Putamen (tissue), 1 donor: ENCODE measurements around the gene PLEKHN1.
A peak's percentile ranks its signal among the peaks of the same experiment; 100 is the strongest.

Source experiments
- DNase-seq: peaks from one replicate; pipeline ENCODE4 v3.0.0-alpha.2; 2016; ENCODE audit warnings: low spot score

Gene PLEKHN1

DNA sequence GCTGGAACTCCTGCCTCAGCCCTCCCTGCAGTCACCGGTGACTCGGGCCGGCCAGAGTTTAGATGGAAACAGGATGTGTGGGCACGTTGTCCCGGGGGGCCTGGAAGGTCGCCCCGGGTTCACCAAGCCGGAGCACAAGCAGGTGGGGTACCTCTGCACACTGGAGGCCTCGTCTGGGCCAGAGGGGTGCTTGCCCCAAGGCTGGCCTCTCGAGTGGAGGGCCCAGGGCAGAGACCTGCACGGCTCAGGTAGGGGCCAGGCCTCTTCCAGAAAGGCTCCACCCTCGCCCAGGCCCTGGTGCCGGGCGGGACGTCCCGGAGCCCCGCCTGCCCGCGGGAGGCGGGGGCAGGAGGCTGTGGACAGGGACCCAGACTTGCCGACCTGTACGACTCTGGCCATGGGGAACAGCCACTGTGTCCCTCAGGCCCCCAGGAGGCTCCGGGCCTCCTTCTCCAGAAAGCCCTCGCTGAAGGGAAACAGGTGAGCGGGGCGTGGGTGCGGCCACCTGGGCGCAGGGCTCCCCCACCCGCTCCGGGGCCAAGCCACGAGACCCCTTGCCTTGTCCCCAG, at the start of gene PLEKHN1:
Gene PLEKHN1 (plus strand): TSS at position 348 of the 569 bp plus-strand sequence. CDS start 50 bp downstream, at position 398.
- no peak for DNase-seq

GRCh38 chr1:917076-917459, 49.2 kb upstream of the PLEKHN1 start:
- DNase-seq, result no peak

DNA sequence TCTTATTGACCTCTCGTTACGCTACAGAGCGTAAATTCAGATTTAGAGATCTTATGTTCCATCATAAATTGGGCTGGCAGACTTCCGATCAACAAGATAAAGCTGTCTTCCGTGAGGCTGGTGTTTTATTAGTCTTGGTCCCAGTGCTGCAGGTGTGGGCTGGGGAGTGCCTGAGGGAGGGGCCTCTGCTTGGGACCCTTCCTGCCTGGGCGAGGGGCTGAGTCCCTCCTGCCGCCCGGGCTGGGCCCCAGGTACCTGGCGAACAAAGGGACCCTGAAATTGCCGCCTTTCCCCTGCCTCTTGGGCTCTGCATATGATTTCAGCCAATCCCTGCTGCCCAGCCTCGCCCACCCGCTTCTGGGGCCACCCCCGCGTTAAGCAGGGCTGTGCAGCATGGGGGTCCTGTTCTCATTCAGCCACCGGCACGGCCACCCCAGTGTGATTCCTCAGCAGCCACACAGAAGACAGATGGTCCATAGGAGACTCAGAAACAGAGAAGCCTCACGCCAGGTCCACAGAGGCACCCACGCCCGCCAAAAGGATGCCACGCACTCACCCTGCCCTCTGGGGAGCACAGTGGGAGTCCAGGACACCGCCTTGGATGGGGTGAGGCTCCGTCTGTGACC, 48.7 kb upstream of the PLEKHN1 start:
- DNase-seq, result no peak

DNA sequence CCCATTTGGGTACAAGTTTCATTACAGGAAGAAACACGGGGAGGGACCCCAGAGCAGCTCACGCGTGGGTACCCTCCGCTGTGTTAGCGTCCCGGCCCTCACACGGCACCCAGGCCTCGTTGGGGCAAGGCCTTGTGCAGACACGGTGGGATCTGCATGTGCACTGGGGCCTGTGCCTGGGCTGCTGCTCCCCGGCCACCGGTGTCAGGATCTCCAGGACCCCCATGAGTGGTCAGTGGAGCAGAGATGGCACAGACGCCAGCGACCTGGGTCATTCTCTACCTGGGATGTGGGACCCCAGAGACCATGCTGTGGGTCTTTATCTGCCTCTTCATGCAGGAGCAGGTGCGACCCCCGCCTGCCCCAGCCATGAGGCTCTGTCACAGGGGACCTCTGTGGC, 47.9 kb upstream of the PLEKHN1 start:
- DNase-seq, result no peak

DNA sequence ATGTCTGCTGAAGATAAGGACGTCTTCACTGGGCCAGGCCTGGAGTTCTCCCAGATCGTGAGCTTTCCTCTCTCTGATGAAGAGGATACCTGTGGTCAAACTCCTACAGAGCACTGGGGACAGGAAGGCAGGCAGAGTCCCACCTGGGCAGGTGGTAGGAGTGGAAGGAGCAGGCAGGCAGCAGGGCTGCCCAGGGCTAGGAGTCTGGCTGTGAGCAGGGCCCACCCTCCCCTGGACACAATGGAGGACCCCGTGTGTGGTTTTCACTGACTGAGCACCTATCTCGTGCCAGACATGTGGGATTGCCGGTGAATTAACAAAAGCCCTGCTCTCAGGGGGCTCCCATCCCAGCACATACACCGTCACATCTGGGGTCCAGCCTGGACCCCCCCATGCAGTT, 47.4 kb upstream of the PLEKHN1 start:
- no peak for DNase-seq

DNA sequence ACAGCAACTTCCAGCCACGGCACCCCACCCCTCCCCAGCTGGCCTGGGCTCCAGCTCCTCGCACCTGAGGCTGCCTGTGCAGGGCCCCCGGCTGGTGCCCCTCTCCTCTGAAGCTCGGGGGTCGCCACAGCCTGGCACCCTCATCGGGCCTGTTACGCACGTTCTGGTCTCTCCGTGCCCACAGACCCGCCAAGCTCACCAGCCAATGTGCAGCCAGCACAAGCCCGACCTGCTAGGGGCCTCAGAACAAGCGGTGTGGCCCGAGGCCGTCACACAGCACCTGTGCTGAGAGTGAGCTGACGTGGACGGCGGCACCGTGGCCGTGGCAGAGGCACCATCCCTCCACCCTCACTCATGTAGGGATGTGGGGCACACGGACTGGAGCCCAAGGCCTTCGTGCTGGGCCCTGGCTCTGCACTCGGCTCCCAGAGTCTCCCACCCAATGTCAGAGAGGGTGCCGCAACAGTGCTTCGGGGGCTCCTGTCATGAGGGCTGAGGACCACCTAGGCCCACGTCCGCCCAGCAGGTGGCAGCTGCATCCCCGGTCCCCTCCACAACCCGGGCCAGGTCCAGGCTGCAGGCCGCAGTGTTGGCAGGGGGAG, 46.9 kb upstream of the PLEKHN1 start:
- DNase-seq, result no peak

DNA sequence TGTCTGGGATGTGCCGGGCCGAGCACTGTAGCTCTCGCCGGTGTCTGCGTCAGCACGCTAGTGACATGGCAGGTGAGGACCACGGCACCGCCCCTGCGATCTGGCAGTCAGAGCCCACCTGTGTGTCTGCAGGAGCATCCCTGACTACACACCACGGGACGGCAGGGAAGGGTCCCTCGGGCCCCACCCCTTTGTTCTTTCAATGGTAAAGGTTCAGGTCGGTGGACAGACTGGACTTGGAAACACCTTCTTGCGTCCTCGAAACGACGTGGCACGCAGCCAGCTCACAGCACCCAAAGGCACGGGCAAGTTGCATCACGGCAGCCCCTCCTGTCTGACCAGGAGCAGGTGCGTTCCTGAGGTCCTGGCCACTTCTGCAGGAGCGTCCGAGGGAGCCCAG, 46.3 kb upstream of the PLEKHN1 start:
- no peak for DNase-seq

- no peak for DNase-seq
These were observed 45.8 kb upstream of the PLEKHN1 start for GRCh38 chr1:920521-920920.

DNA sequence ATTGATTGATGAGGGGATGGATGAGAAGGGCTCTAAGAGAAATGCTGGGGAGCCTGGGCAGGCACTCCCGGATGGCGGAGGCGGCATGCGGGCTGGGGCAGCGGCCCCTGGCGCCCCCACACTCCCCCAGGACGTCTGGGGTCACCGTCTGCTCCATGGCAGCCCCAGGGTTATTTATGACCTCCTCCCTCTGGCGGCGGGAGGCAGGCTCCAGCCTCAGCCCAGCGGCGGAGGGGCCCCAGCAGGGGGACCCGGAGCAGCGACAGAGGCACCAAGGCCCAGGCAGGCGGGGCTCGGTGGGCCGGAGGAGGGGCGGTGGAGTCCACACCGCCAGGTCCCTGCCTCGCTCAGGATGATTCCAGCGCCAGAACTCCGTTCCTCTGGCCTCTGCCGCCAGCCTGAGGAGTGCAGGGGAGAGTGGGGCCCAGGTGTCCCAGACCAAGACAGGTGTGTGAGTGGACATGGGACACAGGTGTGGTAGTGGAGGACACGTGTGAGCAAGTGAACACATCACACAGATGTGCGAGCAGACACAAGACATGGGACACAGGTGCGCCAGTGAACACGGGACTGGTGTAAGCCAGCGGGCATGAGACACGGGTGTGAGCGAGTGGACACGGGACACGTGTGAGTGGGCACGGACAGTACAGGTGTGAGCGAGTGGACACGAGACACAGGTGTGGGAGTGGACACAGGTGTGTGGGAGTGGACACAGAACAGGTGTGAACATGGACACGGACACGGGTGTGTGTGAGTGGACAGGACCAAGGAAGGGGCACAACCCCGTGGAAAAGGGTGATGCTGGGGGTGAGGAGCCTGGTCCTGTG, 45.1 kb upstream of the PLEKHN1 start:
- DNase-seq, result peak; percentile 58

DNA sequence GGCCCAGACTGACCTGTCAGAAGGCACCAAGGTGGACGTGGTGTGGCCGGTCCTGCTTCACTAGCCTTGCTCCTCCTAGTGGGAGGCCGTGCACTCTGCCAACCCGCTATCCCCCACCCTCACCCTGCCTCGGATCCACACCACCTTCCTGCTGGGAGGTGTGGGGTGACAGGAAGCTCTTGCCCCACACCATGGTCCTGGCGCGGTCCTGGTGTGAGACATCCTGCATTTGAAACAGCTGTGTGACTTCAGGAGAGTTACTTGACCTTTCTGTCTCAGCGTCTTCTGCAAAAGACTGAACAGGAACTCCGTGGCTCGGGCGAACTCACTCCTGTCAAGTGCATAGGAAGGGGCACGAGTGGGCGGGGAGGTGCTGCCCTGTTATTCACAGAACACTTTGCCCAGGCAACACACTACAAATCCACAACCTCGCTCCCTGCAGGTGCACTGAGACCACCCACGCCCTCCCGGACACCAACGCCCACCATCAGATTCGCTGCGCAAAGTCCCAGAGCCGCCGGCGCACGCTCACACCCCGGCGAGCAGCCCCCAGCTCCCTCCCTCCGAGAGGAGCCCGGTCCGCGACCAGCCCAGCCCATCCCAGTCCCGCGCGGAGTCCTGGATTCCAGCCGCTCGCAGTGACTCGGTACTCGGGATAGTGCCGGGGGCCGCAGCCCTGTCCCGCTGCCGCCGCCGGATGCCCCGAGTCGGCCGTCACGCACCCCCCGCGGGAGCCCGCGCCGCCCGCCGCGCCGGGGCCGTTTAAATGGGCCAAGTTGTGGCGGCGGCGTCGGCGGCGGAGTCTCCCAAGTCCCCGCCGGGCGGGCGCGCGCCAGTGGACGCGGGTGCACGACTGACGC, 42.9 kb upstream of the PLEKHN1 start, which contains the start of gene SAMD11:
Gene SAMD11 (plus strand): TSS at position 793 of the 860 bp plus-strand sequence. CDS start 509 bp downstream, outside the sequence.
- DNase-seq, result peak; percentile 70

GRCh38 chr1:923991-924655, 42.2 kb upstream of the PLEKHN1 start:
- no peak for DNase-seq

- no peak for DNase-seq
These were observed 41.4 kb upstream of the PLEKHN1 start for GRCh38 chr1:924656-925560.

- no peak for DNase-seq
These were observed 40.5 kb upstream of the PLEKHN1 start for GRCh38 chr1:925561-926421.

DNA sequence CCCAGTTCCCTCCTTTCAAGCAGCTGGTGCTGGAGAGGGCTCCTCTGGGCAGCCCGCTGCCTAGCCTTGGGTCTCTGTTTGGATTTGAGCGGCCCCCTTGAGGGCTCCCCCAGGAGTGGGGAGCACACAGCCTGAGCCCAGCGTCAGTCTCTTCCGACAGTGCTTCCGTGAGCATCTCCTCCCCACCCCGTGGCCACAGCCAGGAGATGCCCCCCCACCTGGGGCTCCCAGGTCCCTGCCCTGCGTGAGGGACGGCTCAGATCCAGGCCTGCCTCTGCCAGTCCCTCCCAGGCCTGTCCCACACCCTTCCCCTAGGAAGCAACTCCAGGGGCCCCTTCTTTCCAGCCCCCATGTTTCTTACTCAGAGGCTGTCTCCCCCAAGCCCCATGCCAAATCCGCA, 39.0 kb upstream of the PLEKHN1 start:
- no peak for DNase-seq

GRCh38 chr1:927748-928147, 38.5 kb upstream of the PLEKHN1 start:
- no peak for DNase-seq

- no peak for DNase-seq
These were observed 37.2 kb upstream of the PLEKHN1 start for GRCh38 chr1:928825-929661.

GRCh38 chr1:929712-930632, 36.3 kb upstream of the PLEKHN1 start:
- DNase-seq, result no peak
